ENCODE measurements around the gene WWC1.

Gene WWC1

DNA sequence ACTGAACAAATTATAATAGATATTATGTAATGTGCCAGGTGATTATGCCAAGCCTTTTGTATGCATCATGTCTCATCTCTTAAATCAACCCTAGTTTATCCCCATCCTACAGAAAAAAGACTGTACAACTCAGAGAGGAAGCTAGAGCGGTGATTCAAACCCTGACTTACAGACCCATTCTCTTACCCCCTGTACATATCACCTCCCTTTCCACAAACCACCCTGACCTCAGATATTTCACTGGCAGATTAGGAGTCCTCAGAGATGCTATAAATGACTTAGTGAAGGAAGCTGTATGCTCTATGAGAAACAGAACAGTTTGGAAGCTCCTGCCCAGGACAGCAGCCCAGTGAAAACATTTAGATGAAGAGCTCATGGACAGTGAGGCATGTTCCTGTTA, 115.8 kb downstream of the WWC1 start:
- in situ Hi-C loops (cut with MboI; ENCODE audit: low sequenced_read_pairs): no loop called here

DNA sequence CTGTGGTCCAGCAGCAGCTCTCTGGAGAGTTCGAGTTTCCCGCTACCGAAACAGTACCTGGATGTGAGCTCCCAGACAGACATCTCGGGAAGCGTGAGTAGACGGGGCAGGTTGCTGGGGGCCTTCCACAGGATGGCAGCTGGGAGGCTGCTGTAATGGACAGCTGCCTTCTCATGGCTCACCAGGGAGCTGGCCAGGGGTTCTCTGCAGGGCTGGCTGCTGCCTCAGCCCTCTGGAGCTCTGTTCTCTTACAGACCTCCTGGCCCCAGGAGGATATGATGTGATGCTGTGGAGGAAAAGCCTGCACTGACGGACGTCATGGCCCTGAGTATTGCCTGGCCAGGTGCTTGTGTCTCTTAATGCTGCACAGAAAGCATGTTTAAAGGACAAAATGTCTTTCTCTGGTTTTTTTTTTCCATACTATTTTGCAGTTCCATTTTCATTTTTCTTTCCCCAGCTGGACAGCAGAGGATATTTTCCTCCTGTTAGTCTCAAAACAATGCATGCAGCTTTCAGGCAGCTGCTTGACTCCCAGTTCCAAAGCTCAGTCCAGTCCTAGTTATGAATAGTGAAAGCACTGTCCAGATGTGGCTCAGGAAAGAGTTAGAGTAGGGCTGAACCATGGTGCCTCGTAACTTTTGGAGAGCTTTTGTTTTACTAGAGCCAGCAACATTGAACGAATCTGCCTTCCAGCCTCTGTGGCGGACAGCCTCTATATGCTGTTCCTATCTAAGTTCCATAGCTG, 117.3 kb downstream of the WWC1 start:
- in situ Hi-C loops (cut with MboI; ENCODE audit: low sequenced_read_pairs): no loop called here

DNA sequence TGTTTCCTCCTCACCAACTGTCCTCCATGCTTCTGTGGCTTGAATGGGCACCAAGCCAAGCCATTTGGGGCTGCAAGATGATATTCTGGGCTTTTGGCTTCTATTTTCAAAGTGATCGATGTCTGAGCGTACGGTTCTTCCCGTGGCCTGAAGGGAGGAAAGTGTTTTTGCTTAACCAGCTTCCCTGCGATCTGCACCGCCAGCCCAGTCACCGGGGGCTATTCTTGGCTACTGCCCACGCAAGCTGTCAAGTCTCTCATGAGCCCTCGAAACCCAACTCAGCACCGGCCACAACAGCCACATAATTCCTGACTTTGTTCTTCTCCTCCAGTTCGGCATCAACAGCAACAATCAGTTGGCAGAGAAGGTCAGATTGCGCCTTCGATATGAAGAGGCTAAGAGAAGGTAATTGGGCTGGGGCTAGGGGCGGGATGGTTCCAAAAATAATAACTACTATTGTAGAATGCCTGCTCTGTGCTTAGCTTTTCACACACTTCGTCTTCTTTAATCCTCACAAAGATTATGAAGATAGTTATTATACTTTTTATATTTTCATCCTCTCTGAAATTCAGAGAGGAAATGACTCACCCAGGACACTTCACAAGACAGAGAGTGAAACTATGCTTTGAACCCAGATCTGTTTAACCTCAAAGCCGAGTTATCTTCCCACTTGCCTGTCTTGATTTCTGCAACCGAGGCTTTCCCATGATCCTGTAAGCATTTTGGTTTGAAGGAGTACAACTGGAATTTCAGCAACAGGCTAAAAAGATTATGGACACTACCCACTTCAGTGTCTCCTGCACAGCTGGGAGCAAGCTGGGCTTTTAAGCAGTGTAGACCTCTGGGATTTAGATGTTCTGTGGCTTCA, 118.4 kb downstream of the WWC1 start:
- in situ Hi-C loops (cut with MboI; ENCODE audit: low sequenced_read_pairs): no loop called here

DNA sequence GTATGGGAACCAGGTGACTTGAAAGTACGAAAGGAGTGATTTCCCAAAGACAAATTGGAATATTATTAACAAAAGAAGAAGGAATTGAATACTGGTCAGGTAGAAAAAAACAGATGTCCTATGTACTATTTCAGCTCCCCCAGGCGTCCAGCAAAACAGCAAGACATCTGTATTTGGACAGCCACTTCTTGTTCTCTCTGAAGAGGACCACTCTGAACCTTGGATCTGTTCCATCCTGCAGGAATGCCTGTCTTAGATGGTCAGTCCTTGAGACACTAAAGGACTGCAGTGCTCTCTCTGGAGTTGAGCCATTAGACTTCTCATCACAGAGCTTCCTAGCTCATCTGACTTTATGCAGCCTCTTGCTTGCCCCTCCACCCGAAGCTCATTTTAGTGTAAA, 120.4 kb downstream of the WWC1 start:
- in situ Hi-C loops (cut with MboI; ENCODE audit: low sequenced_read_pairs): no loop called here

DNA sequence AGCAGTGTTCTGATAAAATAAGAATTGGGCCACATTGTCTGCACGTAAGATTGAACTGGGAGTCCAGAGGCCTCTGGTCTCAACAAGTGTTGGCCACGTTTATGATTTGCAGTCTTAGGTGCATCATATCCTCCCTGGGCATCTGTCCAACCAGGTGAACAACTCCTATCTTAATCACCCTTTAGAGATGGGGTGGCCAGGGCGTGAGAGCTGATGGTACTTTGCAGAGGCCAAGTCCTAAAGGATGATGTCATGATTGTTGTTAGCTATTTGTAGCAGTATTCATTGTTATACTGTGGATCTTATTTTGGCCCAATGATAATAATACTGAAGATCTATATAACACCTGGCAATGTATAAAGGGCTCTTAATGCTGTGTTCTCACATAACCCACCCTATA, 121.6 kb downstream of the WWC1 start:
- in situ Hi-C loops (cut with MboI; ENCODE audit: low sequenced_read_pairs): no loop called here

DNA sequence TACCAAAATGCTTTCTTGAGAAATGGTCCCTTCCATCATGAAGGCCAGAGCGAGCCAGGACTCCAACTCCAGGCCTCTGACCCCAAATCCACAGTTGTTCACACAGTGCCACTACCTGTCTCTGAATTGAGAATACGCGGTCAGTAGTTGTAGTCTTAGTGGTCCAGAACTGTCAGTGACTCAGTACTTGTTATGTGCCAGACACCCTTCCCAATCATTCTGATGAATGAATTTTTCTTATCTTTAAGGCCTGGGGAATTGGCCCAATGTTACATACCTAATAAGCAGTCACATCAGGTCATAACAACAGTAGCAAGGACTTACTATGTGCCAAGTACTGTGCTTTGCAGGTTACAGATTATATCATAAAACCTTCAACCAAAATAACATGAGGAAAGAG, 122.2 kb downstream of the WWC1 start:
- in situ Hi-C loops (cut with MboI; ENCODE audit: low sequenced_read_pairs): no loop called here

DNA sequence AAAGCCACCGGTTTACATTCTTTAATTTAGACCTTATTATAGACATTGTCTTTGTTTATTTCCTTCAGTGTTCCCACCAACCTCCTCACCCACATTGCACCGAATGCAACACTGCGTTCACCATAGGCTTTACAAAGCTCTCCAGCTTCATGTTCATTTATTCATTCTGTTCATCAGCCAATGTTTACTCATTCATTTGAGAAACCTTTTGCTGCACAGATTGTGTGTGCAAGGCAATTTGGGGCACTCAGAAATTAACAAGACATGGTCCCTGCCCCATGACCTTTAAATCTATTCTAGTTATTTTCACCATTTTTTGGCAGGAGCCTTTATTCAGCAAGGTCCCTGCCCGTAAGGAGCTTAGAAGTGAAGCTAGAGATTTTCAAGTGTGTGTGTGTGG, 124.0 kb downstream of the WWC1 start:
- in situ Hi-C loops (cut with MboI; ENCODE audit: low sequenced_read_pairs): no loop called here

DNA sequence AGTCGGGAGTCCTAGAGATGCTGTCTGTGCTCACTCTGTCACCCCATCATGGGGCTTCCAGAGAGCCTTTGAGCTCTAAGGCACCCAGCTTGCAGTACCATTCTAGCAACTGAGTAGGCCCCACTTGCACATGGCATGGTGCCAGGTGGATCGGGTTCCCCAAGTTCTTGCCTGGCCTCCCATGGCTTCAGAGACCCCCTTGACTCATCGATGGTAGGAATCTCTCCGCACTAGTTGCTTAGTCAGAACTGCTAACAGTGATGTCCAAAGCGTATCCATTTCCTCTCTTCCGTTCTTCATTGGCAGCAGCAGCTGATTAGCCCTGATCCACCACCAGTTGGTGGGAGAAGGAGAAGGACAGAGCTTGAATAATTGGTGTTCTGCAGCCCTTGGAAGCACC, 124.5 kb downstream of the WWC1 start:
- in situ Hi-C loops (cut with MboI; ENCODE audit: low sequenced_read_pairs): no loop called here

DNA sequence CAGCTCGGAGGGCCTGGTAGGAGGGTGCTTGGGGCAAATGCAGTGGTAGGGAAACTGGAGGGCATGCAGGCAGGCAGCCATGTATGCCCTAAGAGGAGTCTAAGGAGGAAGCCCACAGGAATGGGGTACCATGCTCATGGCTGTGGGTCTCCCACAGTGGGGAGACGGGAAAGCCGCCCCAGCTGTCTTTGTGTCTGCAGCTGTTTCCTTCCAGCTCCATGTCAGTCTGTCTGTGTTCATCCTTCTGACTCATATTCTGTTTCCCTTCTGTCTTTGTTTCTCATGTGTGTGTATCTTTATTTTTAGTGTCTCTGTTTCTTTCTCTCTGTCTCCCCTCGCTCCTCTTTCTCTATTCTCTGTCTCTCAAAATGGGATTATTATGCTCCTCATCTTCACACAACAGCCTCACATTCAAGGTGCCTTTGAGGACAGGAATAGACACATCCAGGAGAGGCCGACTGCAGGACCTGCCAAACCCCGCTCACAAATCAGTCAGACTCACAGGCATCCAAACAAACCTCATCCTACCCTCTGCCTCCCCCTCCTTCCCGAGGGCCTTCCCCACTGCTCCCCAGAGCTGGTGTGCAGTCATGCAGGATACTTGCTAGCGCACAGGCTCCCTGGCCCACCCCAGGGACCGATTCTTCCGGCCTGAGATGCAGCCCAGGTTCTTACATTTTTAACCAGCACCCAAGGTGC, 126.4 kb downstream of the WWC1 start:
- in situ Hi-C loops (cut with MboI; ENCODE audit: low sequenced_read_pairs): no loop called here

DNA sequence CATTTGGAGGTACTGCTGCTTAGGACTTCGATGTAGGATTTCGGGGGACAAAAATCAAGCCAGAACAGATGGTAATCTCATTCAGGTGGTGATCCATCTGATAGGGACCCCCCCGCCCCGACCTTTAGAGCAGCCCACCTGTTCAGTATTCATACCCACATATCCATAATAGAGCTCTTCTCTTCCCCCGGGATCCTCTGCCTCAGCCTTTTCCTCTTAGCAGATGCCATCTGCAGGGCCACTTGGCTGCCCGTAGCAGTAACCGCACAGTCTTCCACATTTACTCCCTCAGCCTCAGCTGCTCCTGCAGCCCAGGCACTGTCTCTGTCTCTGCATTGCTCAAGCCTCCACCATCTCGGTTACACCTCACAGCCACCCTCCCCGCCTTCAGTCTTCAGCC, 129.0 kb downstream of the WWC1 start:
- in situ Hi-C loops (cut with MboI; ENCODE audit: low sequenced_read_pairs): no loop called here

DNA sequence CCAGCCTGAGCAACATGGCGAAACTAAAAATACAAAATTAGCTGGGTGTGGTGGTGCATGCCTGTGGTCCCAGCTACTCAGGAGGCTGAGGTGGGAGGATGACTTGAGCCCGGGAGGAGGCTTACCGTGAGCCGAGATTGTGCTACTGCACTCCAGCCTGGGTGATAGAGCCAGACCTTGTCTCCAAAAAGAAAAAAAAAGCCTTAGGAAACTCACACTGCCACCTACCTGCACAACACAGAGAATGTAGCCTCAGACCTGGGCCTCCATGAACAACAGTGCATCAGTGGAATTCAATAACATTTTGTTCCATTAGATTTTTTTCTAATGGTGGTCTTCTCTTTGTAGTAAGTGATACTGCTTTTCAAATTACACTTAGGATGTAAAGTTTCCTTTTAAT, 131.0 kb downstream of the WWC1 start:
- in situ Hi-C loops (cut with MboI; ENCODE audit: low sequenced_read_pairs): no loop called here

DNA sequence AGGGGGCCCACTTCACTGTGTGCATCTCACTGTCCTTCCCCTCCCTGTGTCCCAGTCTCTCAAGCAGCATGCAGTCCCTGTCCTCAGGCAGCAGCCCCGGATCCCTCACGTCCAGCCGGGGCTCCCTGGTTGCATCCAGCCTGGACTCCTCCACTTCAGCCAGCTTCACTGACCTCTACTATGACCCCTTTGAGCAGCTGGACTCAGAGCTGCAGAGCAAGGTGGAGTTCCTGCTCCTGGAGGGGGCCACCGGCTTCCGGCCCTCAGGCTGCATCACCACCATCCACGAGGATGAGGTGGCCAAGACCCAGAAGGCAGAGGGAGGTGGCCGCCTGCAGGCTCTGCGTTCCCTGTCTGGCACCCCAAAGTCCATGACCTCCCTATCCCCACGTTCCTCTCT, 132.0 kb downstream of the WWC1 start:
- in situ Hi-C loops (cut with MboI; ENCODE audit: low sequenced_read_pairs): no loop called here

DNA sequence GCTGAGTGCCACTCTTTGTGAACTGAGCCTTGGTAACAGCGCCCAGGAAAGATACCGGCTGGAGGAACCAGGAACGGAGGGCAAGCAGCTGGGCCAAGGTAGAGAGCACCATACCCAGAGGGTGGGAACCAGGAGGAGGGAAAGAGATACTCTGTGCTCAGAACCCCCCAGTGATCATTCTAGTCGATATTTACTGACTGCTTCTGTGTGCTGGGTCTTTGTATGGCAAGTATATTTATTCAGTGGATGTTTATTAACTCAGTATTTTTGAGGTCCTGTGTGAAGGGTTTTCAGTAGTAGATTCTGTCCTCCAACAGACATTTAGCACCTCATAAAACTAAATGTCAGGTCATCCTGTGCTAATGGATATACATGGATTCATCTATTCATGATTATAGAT, 132.5 kb downstream of the WWC1 start:
- in situ Hi-C loops (cut with MboI; ENCODE audit: low sequenced_read_pairs): no loop called here

DNA sequence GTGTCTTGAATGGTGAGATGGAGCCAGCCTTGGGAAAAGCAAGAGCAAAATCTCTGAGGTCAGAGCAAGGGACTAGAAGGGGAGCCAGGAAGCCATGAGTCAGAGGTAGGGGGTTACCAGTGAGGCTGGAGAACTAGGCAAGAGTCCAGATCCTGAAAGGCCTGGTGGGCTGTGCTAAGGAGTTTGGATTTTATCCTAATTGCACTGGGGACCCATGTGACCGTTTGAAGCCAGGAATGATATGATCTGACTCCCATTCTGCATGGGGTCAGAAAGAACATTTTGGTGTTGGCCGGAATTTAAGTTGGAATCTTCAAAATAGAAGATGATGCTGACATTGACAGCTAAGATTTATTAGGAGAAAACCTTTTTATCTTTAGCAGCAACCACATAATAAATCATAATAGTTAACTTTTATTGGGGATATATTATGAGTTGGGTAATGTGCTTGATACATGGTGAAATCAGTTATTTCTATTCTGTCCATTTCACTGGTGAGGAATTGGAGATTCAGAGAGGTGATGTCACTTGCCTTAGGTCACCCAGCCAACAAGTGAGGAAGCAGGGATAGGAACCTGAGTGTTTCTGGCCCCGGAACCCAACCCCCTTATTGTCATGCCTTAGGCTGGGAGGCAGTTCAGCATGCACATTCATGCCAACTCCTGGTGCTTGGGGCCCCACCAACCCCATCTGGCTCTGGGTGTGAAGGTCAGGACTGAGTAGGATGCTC, 133.3 kb downstream of the WWC1 start:
- in situ Hi-C loops (cut with MboI; ENCODE audit: low sequenced_read_pairs): no loop called here

DNA sequence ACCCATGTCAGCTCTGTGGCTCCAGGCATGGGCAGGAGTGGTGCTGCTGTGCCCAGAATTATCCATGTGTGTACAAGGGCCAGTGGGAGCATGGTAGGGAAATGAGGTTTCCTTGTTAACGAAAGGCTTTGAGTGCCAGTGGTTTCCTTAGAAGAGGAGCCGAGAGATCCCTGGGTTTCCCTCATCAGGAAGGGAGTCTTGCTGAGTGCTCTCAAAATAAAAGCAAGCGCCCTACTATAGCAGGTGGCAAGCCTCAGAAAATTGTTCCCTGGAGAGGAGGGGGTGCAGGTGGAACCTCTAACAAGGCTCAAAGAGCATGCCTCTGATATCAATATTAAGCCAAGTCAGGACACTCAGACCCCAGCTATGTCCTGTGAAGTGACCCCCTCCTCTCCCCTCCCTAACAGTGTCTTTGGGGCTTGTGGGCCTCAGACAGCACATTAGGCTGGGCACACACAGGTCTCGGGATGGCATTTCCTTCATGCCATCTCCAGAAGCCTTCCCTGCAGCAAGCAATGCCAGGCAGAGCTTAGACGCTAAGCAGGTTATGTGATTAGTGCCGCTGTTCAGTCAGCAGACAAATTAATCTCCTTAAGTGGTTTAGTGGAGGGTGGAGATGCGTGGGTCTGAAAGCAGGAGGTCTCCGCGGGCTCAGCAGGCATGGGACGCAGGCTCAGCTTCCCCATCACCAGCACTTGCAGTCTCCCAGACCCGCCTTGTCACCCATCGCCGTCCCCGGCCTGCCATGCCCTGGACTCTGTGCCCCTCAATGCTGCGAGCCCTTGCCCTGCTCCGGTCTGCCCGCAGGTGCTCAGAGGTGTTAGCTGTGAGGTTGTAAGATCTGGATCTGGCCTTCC, 134.8 kb downstream of the WWC1 start:
- in situ Hi-C loops (cut with MboI; ENCODE audit: low sequenced_read_pairs): no loop called here

DNA sequence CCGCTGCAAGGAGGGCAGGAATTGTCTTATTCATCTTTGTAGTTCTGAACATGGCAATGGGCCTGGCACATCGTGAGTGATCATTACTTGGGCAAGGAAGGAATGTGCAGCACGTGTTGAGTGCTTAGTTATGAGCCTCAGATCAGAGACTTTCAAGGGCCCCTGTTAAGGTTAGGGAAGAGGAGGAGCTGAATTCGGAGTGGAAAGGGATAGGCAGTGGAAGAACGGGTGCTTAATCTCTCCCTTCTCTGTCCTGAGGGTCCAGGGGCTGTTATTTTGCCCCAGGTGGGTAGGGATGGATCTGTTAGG, 135.4 kb downstream of the WWC1 start:
- in situ Hi-C loops (cut with MboI; ENCODE audit: low sequenced_read_pairs): no loop called here

DNA sequence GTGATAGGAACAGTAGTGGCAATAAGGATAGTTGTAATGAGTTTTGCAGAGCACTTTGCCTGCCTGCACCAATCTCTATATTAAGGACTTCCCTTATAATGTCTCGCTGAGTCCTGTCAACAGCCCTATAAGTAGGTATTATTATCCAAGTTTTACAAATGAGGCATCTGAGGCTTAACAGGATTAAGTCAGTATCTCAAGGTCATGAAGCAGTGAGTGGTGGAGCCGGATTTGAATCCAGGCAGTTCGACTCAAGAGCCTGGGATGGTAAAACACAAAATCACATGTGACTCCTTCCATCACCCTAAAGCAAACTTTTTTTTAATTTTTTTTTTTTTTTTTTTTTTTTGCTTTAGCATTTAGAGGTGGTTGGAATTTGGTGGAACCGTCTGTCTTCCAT, 135.8 kb downstream of the WWC1 start:
- in situ Hi-C loops (cut with MboI; ENCODE audit: low sequenced_read_pairs): no loop called here

DNA sequence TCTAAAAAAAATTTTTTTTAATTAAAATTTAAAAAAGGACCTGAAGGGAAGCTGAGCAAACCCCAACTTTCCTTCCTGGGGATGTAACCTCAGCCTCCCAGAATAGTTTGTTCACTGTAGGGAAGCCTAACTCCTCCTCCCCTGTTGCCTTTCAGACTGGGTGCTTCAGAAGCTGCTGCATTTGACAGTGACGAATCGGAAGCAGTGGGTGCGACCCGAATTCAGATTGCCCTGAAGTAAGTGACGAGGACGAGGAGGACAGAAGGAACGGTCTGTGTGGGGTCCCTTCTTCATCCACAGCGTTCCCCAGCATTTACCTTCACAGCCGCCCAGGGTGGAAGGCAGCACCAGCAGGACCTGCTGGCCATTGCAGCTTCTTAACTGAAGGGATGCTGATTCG, 137.1 kb downstream of the WWC1 start:
- in situ Hi-C loops (cut with MboI; ENCODE audit: low sequenced_read_pairs): no loop called here

DNA sequence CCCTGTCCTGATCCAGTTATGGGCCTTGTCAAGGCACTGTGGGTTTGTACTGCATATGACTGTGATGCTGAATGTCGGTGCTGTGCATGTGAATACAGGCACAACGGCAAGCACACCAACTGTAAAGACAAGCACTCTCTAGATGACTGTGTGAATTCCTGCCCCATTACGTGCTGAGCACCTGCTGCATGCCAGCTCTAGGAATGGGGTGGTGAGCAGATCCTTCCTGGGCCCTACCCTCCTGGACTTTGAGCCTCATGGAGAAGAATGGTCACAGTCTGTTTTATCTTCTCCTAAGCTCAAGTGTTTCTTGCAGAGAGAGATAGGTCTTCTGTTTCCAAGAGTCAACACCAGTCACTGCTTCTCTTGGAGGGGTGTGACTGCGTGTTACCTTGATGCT, 138.9 kb downstream of the WWC1 start:
- in situ Hi-C loops (cut with MboI; ENCODE audit: low sequenced_read_pairs): no loop called here

DNA sequence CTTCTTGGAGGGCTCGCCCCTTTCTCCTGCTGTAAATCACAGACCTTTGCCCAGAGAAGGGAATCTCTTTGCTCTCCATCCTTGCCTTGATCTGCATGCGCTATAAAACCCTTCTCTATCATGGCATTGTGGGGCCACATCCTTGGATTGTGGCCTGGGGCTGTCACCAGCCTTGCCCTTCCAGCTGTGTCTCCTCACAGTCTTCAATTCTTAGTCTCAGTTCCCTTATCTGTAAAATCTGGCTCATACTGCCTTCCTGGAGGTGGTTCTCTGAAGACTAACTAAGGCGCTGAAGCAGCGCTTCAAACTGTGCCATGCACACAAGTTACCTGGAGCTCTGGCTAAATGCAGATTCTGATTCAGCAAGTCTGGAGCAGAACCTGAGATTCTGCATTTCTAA, 141.5 kb downstream of the WWC1 start:
- in situ Hi-C loops (cut with MboI; ENCODE audit: low sequenced_read_pairs): no loop called here
